Stimulated activated CD8-positive, alpha-beta memory T cell treated with anti-CD3 and anti-CD28 coated beads, Interleukin-12 subunit alpha, Interleukin-12 subunit beta, amount 100 ng/mL, for 1 hour (primary cell): ENCODE measurements around the gene ANO10.
"Not testable (repeated sequence)": the region's sequence is repeated elsewhere in the genome, so short reads cannot be mapped to it uniquely, and the experiment has no call there.

Source experiments
- DNase-seq: peaks from one replicate; pipeline ENCODE4 v3.0.0-alpha.2; 2020; ENCODE audit warnings: low read depth

The ANO10 gene

GRCh38 chr3:43372007-43372740 is 249.6 kb downstream of the ANO10 start:
- no peak for DNase-seq

- DNase-seq: no peak
Measured at GRCh38 chr3:43371494-43371893, 250.3 kb downstream of the ANO10 start.

GRCh38 chr3:43370293-43370980 is 251.4 kb downstream of the ANO10 start:
- DNase-seq: no peak

- no peak for DNase-seq
Measured at GRCh38 chr3:43369404-43370292, 252.2 kb downstream of the ANO10 start.

GRCh38 chr3:43366885-43367284 is 254.9 kb downstream of the ANO10 start:
- no peak for DNase-seq

GRCh38 chr3:43366481-43366880 is 255.3 kb downstream of the ANO10 start:
- DNase-seq: no peak

- DNase-seq: no peak
Measured at GRCh38 chr3:43365601-43366305, 256.1 kb downstream of the ANO10 start.

- DNase-seq: no peak
Measured at GRCh38 chr3:43364926-43365325, 256.9 kb downstream of the ANO10 start.

- no peak for DNase-seq
Measured at GRCh38 chr3:43364494-43364893, 257.3 kb downstream of the ANO10 start.

- DNase-seq: no peak
Measured at GRCh38 chr3:43363621-43364266, 258.1 kb downstream of the ANO10 start.

GRCh38 chr3:43362961-43363360 is 258.9 kb downstream of the ANO10 start:
- DNase-seq: no peak

- no peak for DNase-seq
Measured at GRCh38 chr3:43362183-43362582, 259.6 kb downstream of the ANO10 start.

- DNase-seq: no peak
Measured at GRCh38 chr3:43361077-43361476, 260.7 kb downstream of the ANO10 start.

- not testable (repeated sequence) for DNase-seq
Measured at GRCh38 chr3:43356033-43356432, 265.8 kb downstream of the ANO10 start.

- DNase-seq: no peak
Measured at GRCh38 chr3:43353923-43354670, 267.7 kb downstream of the ANO10 start.

GRCh38 chr3:43353393-43353792 is 268.4 kb downstream of the ANO10 start:
- DNase-seq: no peak

- no peak for DNase-seq
Measured at GRCh38 chr3:43349716-43350115, 272.1 kb downstream of the ANO10 start.

GRCh38 chr3:43348852-43349574 is 272.8 kb downstream of the ANO10 start:
- no peak for DNase-seq

GRCh38 chr3:43348350-43348749 is 273.5 kb downstream of the ANO10 start:
- no peak for DNase-seq

- DNase-seq: no peak
Measured at GRCh38 chr3:43347774-43348173, 274.0 kb downstream of the ANO10 start.
